Measurements from ENCODE around the gene UBL3. TPM values are rescaled to one million over a fixed set of nuclear protein-coding genes. Genes with fewer than 3 reads are reported as not detected.

Gene UBL3
- polyA plus RNA-seq, 2 of the 4 experiments (the other 2 are of a cell fraction), result 9.2 to 17.1 TPM

- no peak overlapping the region for H3K4me3 ChIP-seq
- WGBS (ENCODE audit: missing lambda C conversion rate), result 68% methylated on average over 9 of the region's 9 CpGs
- no peak overlapping the region for H3K4me2 ChIP-seq
- H3K27ac ChIP-seq, result no peak overlapping the region
- ATAC-seq (no peak), FAIRE-seq (no peak), DNase-seq (ENCODE audit: low read depth in 1 of 2, low spot score in 1 of 2) (no peak)
- CTCF ChIA-PET, result interaction anchor here (1.6 kb wide), 2 partner anchors 11 to 251 kb away, joined by 5 to 6 read pairs; no protein-coding TSS in a partner anchor
- no peak for TF ChIP-seq KDM1A (IDR thresholded peaks at IDR 0.05; ENCODE audit: low read depth)
- no peak for TF ChIP-seq HOXB5 (CRISPR knock-in tag; IDR thresholded peaks at IDR 0.05)
- no peak for TF ChIP-seq FOSB (CRISPR knock-in tag; IDR thresholded peaks at IDR 0.05)
- TF ChIP-seq ESRRA (IDR thresholded peaks at IDR 0.05; ENCODE audit: borderline replicate concordance, low read length), result no peak
- no peak for TF ChIP-seq RNF2 (IDR thresholded peaks at IDR 0.05; ENCODE audit: borderline replicate concordance, low read depth)
- TF ChIP-seq USF2 (IDR thresholded peaks at IDR 0.05), result no peak
- TF ChIP-seq PBX3 (IDR thresholded peaks at IDR 0.05), result no peak
- TF ChIP-seq HEYL (CRISPR knock-in tag; IDR thresholded peaks at IDR 0.05), result no peak
- TF ChIP-seq EP300 (IDR thresholded peaks at IDR 0.05), result no peak
- no peak for TF ChIP-seq NFE2L2 (conservative IDR thresholded peaks at IDR 0.05; ENCODE audit: low read length)
- no peak for TF ChIP-seq MYC (IDR thresholded peaks at IDR 0.05; ENCODE audit: borderline replicate concordance, low read length)
- TF ChIP-seq JUNB (IDR thresholded peaks at IDR 0.05), result no peak
- TF ChIP-seq CBX8 (IDR thresholded peaks at IDR 0.05), result no peak
- TF ChIP-seq MAFK (IDR thresholded peaks at IDR 0.05; ENCODE audit: partially characterized antibody), result no peak
- TF ChIP-seq CEBPB (IDR thresholded peaks at IDR 0.05), result no peak
- no peak for TF ChIP-seq HOXB13 (CRISPR knock-in tag; IDR thresholded peaks at IDR 0.05; ENCODE audit: low read depth)
- TF ChIP-seq SREBF2 (IDR thresholded peaks at IDR 0.05), result no peak
- TF ChIP-seq ZC3H11A (IDR thresholded peaks at IDR 0.05), result no peak
- TF ChIP-seq MAZ (IDR thresholded peaks at IDR 0.05; ENCODE audit: borderline replicate concordance, low read depth, low read length), result no peak
- TF ChIP-seq ATOH8 (CRISPR knock-in tag; IDR thresholded peaks at IDR 0.05; ENCODE audit: low read depth), result no peak
- POLR2A ChIA-PET, result no interaction called here
- peaks cover 9% of the 10 kb centered on the region for H3K4me1 ChIP-seq
- H3K9me3 ChIP-seq, result no peaks in the 10 kb centered on the region; the same call in 2 of the 3 replicates
These were observed 91.8 kb downstream of the UBL3 start for GRCh38 chr13:29758531-29759114.

- H3K27ac ChIP-seq, result no peak overlapping the region
- H3K9me3 ChIP-seq, result no peaks in the 10 kb centered on the region; the same call in 2 of the 3 replicates
- ATAC-seq (no peak), DNase-seq (ENCODE audit: low read depth in 1 of 2, low spot score in 1 of 2) (no peak), FAIRE-seq (no peak)
- H3K4me1 ChIP-seq, result peaks cover 9% of the 10 kb centered on the region
- H3K4me3 ChIP-seq, result no peak overlapping the region
- ChIA-PET POLR2A (no interaction called here), CTCF (interaction anchor here (0.6 to 0.8 kb wide), 2 partner anchors 248 to 376 kb away, joined by 3 read pairs; no protein-coding TSS in a partner anchor)
- TF ChIP-seq RARB (CRISPR knock-in tag; IDR thresholded peaks at IDR 0.05) (no peak), PBX3 (IDR thresholded peaks at IDR 0.05) (no peak), KDM1A (IDR thresholded peaks at IDR 0.05; ENCODE audit: low read depth) (no peak), HOXA7 (CRISPR knock-in tag; IDR thresholded peaks at IDR 0.05) (no peak), ATOH8 (CRISPR knock-in tag; IDR thresholded peaks at IDR 0.05; ENCODE audit: low read depth) (no peak), HOXB13 (CRISPR knock-in tag; IDR thresholded peaks at IDR 0.05; ENCODE audit: low read depth) (no peak), BCL3 (IDR thresholded peaks at IDR 0.05) (no peak), RNF2 (IDR thresholded peaks at IDR 0.05; ENCODE audit: borderline replicate concordance, low read depth) (no peak)
- WGBS (ENCODE audit: missing lambda C conversion rate), result 88% methylated on average over 2 of the region's 2 CpGs
- no peak overlapping the region for H3K4me2 ChIP-seq
These were observed 93.9 kb downstream of the UBL3 start for GRCh38 chr13:29756506-29756905.
